Activated effector memory CD4-positive, alpha-beta T cell treated with anti-CD3 and anti-CD28 coated beads, Interleukin-2, amount 50 U/mL, for 16 hours (primary cell): ENCODE data around the gene ZBTB43.
A peak's percentile ranks its signal among the peaks of the same experiment; 100 is the strongest.

Experiments
- DNase-seq: peaks from one replicate; pipeline ENCODE4 v3.0.0-alpha.2; 2020

ZBTB43 gene

GRCh38 chr9:126860757-126861466 lies 56.1 kb downstream of the ZBTB43 start:
- peak; percentile 65 for DNase-seq

- no peak for DNase-seq
Measured at GRCh38 chr9:126861707-126862103, 56.9 kb downstream of the ZBTB43 start.

GRCh38 chr9:126862104-126862761 lies 57.4 kb downstream of the ZBTB43 start:
- no peak for DNase-seq

- no peak for DNase-seq
Measured at GRCh38 chr9:126864771-126865170, 59.9 kb downstream of the ZBTB43 start.

- no peak for DNase-seq
Measured at GRCh38 chr9:126869368-126869767, 64.5 kb downstream of the ZBTB43 start.

DNA sequence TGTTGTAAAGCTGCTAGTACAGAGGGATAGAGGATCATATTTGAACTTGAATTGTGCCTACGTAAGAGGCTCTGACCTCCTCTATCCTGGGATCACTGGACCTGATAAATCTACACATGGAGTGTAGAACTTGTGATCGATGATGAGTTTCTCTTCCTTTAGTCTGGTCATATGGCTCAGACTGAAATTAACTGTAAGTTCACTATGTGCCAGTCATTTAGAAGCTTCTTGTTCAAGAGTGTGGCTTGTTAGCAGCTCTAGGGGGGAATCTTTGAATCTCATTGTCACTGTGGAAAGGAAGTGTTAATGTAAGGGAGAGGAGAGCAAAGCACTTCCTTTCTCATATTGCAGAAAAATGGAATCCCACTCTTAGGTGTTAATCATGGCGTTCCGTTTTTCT lies 67.7 kb downstream of the ZBTB43 start:
- DNase-seq, result no peak

GRCh38 chr9:126874546-126875314 lies 69.9 kb downstream of the ZBTB43 start:
- DNase-seq, result no peak

DNA sequence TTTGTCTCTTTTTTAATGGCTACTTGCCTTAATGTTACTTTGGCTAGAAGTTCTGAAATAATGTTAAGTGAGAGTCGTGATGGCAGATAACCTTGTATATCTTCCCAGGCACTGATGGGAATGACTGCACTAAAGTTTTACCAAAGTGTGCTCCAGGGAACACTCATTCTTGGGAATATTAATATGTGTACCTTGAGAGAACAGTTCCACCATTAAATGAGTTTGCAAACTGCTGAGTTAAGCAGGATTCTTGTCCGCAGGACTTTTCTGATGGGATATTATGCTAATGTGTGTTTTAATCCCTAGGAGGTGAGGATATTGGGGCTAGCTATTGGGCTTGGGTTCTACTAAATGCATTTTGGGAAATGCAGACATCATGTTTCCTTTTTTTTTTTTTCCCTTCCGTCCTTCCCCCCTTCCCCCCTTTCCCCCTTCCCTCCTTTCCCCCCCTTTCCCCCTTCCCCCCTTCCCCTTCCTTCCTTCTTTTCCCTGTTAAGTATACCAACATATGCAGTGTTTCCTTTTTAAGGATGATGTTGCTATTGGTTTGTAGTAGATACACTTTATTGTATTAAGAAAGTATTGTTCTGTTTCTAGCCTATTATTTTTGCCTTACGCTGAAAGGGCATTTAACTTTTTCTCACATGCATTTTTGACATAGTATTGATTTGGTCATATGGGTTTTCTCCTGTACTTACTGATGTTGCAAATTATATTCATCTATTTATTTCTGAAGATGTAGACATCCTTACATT lies 71.1 kb downstream of the ZBTB43 start:
- no peak for DNase-seq

DNA sequence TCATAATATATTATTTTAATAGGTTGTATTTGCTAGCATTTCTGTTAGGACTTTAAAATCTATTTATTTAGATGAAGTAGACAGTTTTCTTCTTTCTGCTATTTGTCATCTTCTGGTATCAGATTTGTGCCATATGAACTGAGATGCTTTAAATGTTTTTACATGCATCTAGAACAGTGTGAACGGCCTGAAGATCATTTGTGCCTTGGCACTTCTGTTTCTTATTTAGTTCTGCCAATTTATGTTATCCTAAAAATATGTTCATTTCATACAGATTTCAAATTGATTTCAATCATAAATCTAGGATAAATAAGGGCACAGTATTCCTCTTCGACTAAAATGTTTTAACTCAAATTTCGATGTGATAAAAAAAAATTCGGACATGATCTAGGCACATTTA lies 71.7 kb downstream of the ZBTB43 start:
- DNase-seq, result no peak

- DNase-seq, result no peak
Measured at GRCh38 chr9:126877418-126877817, 72.6 kb downstream of the ZBTB43 start.

DNA sequence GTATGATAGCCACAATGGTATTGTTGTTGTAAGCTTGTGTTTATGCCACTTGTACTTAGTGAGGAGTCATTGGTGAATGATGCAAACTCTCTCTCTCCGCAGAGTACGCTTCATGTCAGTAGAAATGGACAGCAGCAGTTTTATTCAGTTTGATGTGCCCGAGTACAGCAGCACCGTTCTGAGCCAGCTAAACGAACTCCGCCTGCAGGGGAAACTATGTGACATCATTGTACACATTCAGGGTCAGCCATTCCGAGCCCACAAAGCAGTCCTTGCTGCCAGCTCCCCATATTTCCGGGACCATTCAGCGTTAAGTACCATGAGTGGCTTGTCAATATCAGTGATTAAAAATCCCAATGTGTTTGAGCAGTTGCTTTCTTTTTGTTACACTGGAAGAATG lies 74.4 kb downstream of the ZBTB43 start:
- DNase-seq, result no peak

GRCh38 chr9:126880226-126880946 lies 75.5 kb downstream of the ZBTB43 start:
- no peak for DNase-seq

DNA sequence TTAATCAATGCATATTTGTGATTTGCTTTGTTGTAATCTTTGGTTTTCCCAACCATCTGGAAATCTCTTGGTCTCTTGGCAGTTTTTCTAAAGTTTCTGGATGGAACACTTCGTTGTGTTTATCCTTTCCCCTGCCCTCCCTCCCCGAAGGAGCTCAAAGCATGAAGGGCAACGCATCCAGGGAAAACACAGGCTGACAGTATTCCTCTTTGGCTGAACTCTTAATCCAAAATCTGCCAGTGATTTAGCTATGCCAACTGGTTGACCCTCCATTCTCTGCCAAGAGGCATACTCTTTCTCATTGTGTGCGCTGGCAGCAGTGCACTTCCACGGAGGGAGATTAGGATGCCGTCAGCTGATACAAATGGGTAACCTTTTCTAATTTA lies 76.1 kb downstream of the ZBTB43 start:
- DNase-seq, result no peak

DNA sequence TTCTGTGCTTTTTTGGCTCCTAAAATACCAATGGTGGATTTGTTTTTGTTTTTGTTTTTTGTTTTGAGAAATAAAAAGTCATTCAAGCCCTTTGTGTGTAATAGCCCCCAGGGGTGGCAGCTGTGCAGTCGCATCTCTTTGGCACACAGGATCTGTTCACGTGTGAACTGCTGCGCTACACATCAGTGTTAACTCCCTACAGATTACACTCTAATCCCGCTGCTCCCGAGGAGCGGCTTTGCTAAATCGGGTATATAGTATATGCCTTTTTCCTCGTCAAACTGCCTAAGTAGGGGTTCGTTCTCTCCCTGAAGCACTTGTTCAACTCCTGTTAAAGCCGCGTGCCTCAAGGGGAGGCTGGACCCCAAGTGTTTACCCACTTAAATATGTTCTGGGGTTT lies 77.9 kb downstream of the ZBTB43 start:
- DNase-seq, result no peak

- DNase-seq, result no peak
Measured at GRCh38 chr9:126883636-126884035, 78.8 kb downstream of the ZBTB43 start.

DNA sequence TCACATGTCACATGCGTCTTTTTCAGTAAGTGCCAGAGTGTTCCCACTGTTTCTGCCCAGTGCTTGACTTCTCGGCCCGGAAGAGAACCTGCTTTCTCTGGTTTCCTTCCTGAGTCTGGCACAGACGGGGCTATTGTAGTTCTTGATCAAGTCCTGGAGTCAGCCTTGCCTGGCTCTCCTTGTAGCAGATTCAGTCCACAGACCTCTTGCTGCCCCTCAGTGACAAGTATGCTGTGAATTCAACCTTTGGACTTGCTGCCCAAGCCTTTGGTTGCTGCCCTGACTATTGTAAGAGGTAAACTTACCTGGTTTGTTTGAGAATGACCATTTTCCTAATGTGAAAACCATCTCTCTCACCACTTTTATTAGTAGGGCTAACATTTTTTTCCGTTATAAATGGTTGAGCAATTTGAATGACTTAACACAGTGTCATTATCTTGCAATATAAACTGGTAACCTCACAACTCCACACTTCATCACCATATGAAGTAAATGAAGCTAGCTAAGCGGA lies 80.3 kb downstream of the ZBTB43 start:
- no peak for DNase-seq

DNA sequence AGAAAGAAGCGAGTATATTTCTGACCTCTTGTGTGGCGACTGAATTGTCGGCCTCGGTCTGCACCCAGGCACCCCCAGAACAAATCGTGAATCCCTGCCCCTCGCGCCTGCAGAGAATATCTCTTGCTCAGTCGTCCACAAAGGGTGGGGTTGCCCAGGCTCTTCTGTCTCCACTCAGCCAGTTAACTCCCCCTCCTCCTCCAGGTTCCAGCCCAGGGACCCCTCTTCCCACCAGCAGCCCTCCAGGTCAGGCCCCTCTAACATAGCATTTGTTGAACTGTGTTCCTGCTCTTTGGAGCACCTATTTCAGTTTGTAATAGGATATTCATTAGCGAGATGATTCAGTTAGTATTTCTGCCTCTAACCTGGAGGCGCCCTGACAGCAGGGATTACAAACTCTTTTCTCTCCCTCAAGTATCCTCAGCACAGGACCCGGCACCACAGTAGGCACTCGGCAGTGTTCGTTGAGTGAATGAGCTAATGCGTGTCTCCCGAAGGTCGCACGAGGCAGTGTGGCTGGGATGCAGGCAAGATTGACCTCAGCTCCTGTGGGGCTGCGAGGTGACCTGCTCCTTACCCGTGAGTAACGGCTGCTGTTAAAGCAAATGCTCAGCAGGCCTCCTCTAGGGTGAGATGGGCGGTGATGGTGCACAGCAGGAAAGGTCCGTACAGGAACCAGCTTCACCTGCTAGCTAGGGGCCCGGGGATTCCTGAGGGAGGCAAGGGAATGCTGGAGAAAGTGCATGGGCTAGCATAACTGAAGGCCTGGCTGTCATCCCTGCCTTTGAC lies 81.4 kb downstream of the ZBTB43 start:
- DNase-seq, result no peak

DNA sequence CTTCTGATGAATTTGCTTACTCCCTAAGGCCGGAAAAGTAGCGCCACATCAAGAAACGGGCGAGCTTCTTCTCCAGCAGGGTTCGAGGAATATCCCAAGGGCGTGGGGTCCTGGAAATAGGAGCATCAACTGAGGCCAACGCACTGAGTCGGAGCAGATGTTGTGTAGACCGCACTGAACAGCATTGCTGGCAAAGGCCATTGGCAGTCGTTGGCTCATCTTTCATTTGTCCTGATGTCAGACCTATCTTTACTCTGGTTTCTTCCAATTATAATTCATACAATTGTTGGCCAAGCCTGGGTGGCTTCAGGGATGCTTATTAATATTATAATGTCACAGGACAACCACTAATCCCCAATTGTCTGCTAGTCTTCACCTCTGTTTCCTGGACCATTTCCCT lies 82.1 kb downstream of the ZBTB43 start:
- DNase-seq, result no peak
